Fibroblast of peridontal ligament (primary cell): ENCODE measurements around the gene SRRM2.
"Not testable (repeated sequence)": the region's sequence is repeated elsewhere in the genome, so short reads cannot be mapped to it uniquely, and the experiment has no call there.

Source experiments
- DNase-seq: peaks from one replicate; pipeline ENCODE4 v3.0.0-alpha.2; 2010; ENCODE audit errors: extremely low read depth

The SRRM2 gene

GRCh38 chr16:2715064-2715463 is 37.4 kb upstream of the SRRM2 start:
- DNase-seq, result no peak

GRCh38 chr16:2715519-2715918 is 36.9 kb upstream of the SRRM2 start:
- peak; percentile 25 for DNase-seq

- no peak for DNase-seq
Measured at GRCh38 chr16:2715966-2716885, 36.2 kb upstream of the SRRM2 start.

GRCh38 chr16:2716948-2717347 is 35.5 kb upstream of the SRRM2 start:
- no peak for DNase-seq

- no peak for DNase-seq
Measured at GRCh38 chr16:2717383-2718263, 34.8 kb upstream of the SRRM2 start.

- no peak for DNase-seq
Measured at GRCh38 chr16:2719328-2720063, 32.9 kb upstream of the SRRM2 start.

- DNase-seq, result no peak
Measured at GRCh38 chr16:2720064-2720457, 32.4 kb upstream of the SRRM2 start, which contains the start of gene PRSS27. TSS of gene PRSS27 (minus strand) at chr16:2720224. CDS start at chr16:2720160, 64 bp downstream.

- DNase-seq, result peak; percentile 66
Measured at GRCh38 chr16:2720719-2721633, 31.5 kb upstream of the SRRM2 start.

- not testable (repeated sequence) for DNase-seq
Measured at GRCh38 chr16:2721634-2722173, 30.7 kb upstream of the SRRM2 start.

GRCh38 chr16:2724088-2724676 is 28.3 kb upstream of the SRRM2 start:
- no peak for DNase-seq

GRCh38 chr16:2724816-2725348 is 27.6 kb upstream of the SRRM2 start:
- DNase-seq, result no peak

- no peak for DNase-seq
Measured at GRCh38 chr16:2726923-2727322, 25.5 kb upstream of the SRRM2 start.

GRCh38 chr16:2728034-2728433 is 24.4 kb upstream of the SRRM2 start:
- no peak for DNase-seq

- DNase-seq, result no peak
Measured at GRCh38 chr16:2734844-2735515, 17.5 kb upstream of the SRRM2 start.

- no peak for DNase-seq
Measured at GRCh38 chr16:2736476-2737237, 15.8 kb upstream of the SRRM2 start.

- no peak for DNase-seq
Measured at GRCh38 chr16:2737238-2737605, 15.2 kb upstream of the SRRM2 start.

- no peak for DNase-seq
Measured at GRCh38 chr16:2737895-2738418, 14.5 kb upstream of the SRRM2 start.

GRCh38 chr16:2738615-2739014 is 13.8 kb upstream of the SRRM2 start:
- DNase-seq, result no peak
